HG03439 (cell line): Measurements from ENCODE around the gene GAS5.

Experiments
- ATAC-seq: cut with Tn5 transposase; IDR thresholded peaks from one replicate; pipeline ENCODE4 v1.9.1; 2021; ENCODE audit warnings: mild to moderate bottlenecking, moderate library complexity; ENCODE audit not compliant: unreplicated experiment

GAS5 gene

DNA sequence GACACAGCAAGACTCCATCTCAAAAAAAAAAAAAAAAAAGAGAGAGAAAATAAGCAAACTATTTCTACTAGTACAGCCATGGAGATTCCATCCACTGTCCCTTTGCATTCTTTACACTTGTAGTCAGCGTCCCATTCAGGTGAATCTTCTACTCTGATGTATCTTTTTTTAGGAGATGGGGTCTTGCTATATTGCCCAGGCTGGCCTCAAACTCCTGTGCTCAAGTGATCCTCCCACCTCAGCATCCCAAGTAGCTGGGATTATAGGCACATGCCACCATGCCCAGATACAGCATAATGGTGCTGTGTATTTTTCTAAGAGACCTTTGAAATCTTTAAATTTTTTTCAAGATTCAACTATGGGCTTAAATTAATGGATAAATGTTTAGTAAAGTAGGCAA lies 35.0 kb downstream of the GAS5 start:
- no peak for ATAC-seq

DNA sequence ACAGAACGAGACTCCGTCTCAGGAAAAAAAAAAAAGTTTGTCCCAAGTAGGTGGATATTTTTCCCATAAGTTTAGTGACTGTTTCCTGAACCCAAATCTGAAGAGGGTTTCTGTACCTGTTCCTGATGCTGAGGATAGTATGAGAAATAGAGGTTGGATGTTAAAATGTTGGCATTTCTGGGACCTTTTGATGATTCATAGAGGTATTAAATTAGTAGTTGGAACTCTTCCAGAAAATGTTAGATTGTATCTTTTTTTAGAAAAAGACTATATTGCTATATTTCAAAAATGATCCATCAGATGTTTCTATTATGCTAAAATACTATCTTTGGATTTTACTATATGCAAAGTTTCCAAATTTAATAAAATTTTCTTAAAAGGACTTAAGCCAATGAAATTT lies 40.2 kb downstream of the GAS5 start:
- no peak for ATAC-seq

DNA sequence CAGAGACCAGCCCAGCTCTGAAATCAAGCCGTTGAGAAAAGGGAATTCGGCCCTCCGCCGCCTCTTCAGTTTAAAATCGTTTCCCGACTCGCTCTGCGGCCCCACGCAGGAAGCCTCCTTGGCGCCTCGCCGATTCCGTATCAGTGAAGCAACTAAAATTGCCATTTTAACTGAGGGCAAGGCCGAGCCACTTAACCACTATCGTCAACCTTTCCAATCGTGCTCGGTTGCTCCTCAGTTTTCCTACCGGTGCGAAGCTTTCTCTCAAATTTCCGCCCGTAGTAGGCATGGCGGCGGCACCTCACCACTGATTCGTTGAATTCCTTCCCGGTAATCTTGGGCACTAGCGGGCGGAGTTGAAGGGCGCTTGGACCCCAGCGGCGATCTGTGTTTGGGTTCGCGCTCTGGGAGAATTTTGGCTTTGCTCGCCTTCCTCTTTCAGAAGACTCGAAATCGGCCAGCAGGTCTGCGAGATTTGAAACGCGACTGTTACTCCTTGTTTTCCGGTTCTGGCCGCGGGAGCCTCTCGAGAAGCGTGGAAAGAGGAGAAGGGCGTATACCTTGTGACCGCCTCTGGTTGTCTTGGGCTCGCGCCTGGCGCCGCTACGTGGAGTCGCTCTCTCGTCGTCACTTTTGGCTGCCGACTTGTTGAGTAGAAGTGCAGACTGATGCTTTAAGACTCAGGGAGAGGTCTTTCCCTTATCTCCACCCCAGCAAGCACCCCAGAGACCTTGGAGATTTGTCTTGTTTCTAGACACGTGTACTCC lies 43.3 kb downstream of the GAS5 start, which contains the start of the genes CENPL and DARS2:
Gene CENPL, minus strand, starts transcription at position 569 of the 767 bp plus-strand sequence. CDS start 13,584 bp downstream, outside the sequence.
Gene DARS2, plus strand, starts transcription at position 359 of the 767 bp plus-strand sequence. CDS start 557 bp downstream, outside the sequence.
- peak; percentile 83 for ATAC-seq

DNA sequence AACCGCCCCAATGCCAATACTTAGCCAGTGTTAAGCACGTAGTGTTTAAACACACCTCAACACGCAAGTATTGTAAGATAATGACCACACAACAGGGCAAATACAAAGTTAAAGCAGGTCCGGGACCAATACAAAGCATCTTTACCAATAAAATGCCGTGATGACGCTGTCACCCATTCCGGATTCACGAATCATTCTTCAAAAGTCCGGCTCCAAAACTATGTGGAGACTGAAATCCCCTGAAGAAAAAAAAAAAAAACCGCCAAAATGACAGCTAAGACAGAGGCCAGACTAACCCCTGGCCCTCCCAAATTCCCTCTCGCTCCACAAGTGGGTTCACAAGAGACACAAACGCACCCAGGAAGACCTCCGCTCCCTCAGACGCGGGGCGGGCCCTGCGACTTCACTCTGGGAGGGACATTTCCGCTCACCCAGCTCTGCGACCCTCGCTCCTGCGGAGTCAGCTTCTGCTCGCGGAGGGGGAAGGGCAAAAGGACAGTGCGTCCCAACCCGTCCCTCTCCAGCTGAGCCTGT lies 43.9 kb downstream of the GAS5 start:
- peak; percentile 45 for ATAC-seq

DNA sequence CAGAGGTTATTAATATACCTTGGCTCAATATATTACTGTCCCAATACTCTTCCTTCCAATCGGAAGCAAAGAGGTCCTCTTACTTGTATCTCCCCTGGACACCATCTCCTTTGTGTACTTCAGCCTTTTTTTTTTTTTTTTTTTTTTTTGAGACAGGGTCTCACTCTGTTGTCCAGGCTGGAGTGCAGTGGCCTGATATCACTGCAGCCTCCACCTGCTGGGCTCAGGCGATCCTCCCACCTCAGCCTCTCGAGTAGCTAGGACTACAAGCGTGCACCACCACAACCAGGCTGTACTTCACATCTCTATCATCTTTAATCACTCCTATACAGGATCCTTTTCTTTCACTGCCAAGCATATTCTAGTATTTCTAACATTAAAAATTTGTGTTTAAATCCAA lies 46.1 kb downstream of the GAS5 start:
- no peak for ATAC-seq

DNA sequence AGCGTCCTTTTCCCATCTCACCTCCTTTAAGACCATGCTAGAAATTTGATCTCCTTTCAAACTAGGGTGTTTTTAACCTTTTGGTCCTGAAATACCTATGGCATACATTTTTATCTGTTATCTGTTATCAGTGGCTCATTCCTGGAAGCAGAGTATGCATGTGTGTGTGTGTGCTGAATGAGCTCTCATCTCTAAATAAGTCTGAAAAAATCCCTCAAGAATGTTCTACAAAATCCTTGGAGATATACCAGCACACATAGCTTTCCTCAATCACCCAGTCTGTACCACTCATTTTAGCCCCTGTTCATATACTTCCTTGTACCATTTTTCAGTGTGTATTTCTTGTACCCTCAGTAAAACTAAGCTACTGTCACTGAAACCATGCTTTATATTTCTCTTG lies 49.3 kb downstream of the GAS5 start:
- ATAC-seq = no peak
